ENCODE measurements around the gene TESMIN.

The TESMIN gene

DNA sequence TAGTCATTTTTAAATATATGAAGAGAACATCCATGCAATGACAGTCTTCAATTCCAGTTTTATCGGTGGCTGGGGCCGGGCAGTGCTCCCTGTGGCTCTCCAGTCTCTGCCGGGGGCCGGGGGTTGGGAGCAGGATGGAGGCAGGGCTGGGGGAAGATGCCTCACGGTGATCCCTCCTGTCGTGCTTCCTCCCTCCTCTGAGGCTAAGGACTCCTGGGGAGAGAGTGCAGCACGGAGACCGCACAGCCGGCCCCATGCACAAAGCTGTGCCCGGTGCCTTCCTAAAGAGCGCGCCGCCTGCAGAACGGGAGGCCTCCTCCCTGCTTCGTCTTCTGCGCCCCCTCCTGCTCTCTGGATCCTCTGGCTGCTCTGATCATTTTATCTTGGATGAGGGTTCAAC, 46.4 kb downstream of the TESMIN start:
- no peak for DNase-seq

DNA sequence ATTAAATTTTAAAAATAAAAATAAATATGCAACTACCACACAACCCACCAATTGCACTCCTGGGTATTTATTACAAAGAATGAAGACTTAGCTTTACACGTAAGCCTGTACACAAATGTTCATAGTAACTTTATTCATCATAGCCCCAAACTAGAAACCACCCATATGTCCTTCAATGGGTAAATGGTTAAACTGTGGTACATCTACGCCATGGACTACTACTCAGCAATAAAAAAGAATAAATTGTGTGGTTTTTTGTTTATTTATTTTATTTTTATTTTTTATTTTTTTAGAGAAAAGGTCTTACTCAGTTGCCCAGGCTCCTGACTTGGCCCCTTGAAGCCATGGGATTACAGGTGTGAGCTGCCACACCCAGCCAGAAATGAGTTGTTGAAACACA, 52.3 kb downstream of the TESMIN start:
- no peak for DNase-seq

DNA sequence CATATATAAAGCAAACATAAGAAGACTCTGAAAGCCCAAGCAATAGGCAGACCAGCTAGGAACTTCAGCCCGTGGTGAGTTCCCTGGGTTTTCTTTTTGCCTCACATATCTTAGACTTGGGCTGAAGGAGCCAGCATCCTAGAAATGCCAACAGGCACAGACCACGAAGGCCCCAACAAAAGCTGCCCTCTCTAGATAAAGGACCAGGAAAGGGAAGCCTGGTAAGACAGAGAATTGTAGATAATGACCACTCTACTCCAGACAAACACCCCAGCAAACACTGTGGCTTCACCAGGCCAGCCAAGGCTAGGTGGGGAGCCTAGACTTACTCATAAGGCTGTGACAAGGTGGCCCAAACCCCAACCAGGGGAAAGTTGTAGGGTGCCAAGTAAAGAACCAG, 55.8 kb downstream of the TESMIN start:
- DNase-seq: no peak

DNA sequence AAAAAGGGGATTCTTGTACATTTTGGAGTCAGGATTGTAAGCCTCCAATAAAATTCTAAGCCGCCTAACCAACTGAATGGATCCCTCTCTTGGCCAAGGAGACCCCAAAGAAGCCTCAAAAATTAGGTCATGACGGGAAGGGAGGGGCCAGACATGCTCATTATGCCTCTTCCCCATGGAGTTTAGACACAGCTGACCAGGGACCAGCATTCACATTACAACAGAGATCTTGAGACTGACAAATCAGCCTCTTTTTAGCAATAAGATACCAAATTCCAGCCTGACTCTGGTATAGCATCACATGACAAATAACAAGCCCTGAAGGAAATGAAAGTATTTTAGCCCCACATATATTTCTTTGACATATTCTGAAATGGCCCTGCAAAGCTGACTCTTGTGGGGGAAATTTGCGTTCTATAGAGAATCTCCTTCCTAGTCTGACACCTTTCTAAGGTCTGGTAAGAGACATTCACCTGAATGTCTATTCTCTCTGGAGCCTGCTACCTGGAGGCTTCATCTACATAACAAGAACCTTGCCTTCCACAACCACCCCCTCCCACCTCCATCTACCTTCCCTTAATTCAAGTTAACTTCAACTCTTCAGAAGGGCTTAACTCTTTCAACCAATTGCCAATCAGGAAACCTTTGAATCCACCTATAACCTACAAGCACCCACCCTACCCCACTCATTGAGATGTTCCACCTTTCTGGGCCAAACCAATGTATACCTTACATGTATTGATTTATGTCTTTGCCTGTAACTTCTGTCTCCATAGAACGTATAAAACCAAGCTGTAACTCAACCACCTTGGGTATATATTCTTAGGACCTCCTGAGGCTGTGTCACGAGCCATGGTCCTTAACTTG, 56.7 kb downstream of the TESMIN start:
- no peak for DNase-seq

DNA sequence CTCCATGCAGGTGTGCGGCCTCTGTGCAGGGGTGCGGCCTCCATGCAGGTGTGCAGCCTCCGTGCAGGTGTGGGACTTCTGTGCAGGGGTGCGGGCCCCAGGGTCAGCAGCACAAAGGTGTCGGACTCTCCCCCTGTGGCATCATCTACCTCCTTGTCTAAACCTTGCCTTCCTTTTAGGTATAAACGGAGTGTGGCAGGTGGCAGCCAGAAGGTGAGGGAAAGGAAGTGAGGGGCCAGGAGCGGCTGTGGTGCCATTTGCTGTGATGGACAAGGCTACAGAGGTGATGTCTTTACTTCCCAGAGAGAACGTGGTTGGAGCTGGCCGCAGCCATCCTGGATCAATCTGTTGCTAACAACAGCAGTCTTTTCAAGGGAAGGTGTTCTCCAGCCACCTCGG, 57.8 kb downstream of the TESMIN start:
- no peak for DNase-seq

DNA sequence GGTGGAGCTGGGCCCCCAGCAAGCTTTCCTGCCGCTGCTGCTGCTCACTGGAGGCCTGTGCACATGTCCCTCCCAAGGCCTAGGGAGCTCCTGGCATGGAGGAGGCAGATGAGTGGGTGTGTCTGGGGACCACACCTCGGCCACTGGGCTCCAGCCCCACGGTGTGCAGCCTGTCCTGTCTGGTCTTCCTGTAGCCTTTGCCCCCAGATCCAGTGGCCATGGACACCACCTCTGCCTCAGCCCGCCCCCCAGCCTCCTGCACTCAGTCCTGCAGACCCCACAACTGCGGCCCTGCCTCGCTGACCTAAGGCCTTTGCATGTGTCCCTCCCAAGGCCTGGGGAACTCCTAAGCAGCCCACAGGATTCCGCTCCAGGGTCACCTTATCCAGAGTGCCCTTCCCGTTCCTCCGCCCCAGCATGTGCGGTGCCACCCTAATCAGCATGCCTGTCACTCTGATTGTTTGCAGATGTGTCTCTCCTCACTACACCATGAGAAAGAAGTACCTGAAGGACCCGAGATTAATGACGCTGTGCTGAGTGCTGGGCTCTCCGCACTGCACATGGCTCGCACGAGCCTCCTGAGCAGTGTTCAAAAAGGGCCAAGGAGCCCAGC, 58.3 kb downstream of the TESMIN start:
- no peak for DNase-seq

DNA sequence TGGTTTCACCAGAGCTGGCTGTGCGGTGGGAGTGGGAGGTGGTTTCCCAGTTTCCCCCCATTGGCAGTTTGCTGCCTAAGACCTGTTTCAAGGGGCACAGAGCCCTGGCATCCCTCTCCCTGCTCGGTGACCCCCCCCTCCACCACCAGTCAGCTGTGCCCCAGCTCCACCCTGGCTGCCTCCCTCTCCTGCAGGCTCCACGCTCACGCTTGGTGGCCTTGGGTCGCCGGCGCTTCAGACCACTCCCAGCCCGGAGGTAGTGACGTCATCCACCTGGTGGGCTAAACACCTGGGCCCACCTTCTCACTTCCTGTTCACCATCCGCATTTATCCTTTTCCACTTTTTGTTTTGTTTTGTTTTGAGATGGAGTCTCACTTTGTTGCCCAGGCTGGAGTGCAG, 59.2 kb downstream of the TESMIN start:
- no peak for DNase-seq

DNA sequence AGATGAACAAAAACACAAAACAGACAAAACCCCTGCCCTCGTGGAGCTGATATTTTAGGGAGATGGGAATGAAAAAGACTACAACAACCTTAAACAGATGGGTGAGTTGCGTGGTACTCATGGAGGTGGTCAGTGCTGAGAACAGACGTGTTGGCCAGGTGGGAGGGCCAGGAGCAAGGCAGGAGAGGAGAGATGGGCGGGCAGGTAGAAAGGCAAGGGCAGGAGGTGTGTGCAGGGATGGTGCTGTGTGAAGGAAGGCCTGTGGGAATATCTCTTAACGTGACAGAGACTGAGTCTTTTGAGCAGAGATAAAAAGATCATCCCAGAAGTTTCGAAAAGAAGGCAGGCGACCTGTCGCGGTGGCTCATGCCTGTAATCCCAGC, 59.9 kb downstream of the TESMIN start:
- no peak for DNase-seq

DNA sequence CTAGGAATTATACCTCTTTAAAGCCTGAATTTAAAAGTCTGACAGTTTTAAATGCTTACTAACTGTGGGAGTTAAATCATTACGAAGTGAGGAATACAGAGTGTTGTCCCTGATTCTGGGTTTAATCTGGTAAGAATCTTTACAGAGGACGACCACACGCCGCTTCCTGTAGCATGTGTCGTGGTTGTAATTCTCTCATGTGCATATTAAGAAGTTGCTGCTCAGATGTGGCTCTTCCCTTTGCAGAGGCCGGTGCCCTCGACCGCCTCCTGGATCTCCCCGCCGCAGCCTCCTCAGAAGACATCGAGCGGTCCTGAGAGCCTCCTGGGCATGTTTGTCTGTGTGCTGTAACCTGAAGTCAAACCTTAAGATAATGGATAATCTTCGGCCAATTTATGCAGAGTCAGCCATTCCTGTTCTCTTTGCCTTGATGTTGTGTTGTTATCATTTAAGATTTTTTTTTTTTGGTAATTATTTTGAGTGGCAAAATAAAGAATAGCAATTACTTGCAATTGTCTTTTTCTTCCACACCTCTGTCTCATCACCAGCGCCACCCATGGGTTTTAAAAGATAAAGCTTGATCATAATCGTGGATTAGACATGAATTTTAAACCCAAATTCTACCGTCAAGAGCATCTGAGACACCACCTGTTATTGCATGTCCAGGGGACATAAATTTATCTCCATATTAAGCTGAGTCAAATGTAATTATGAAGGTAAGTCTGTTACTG, 60.5 kb downstream of the TESMIN start:
- DNase-seq: no peak

DNA sequence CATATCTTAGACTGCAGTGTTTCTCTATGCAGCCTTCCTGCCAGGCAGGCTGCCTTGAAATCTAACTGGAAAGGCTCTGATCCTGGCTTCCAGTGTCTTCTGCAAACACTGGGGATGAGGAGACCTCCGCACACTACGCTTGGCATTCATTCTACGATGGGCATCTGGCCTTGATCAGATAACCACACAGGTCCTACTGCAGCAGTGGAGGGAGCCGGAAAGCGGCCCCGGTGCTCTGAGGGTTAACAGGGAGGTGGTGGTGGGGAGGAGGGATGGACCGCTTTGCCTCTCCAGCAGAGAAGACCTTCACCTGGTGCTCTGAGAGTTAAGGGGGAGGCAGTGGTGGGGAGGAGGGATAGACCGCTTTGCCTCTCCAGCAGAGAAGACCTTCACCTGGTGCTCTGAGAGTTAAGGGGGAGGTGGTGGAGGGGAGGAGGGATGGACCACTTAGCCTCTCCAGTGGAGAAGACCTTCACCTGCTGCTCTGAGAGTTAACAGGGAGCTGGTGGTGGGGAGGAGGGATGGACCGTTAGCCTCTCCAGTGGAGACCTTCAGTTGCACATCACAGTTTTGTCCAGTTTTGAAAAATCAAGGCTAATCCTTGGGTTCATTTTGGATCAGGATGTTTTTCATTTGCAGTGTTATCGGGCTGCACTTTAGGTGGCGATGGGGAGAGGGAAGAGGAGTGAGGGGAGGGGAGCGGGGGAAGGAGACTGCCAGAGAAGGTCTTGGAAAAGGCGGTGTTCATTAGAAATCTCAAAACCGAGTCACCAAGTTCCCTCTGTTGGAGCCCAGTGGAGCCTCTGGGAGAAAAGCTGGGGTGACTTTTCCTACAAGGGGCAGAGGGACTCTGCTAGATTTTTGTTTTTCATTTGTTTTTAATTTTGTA, 61.3 kb downstream of the TESMIN start:
- no peak for DNase-seq

DNA sequence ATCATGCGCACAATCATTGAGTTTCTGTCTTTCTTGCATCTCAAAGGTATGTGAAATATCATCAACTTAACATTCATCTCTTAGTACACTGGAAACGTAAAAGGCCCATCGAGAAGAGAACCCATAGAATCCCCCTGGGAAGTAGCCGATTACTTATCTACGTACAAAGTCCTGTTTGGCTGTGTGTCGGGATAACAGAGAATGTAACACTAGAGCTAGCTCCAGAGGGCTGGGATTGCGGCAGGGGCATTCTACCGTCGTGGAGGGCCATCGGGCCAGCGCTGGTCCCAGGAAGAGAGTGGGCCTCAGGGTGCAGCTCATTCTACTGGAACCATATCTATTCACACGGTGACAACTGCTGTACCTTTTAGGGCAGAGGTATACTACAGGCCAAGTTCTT, 62.4 kb downstream of the TESMIN start:
- no peak for DNase-seq

DNA sequence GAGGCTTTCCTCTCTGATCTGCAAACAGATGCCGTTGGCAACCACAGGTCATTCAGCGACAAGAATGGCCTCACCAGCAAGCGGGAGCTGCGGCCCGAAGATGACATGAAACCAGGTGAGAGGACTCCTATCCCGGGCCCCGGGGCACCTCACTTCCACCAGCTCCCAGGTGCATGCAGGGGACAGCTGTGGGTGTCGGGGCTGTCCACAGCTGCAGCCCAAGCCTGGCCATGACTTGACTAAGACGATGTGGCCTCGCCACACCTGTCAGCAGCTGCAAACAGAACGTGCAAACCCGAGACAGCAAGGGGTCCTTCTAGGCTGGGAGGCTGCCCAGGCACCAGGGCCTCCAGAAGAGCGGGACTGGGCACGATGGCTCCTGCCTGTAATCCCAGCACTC, 63.3 kb downstream of the TESMIN start:
- no peak for DNase-seq

DNA sequence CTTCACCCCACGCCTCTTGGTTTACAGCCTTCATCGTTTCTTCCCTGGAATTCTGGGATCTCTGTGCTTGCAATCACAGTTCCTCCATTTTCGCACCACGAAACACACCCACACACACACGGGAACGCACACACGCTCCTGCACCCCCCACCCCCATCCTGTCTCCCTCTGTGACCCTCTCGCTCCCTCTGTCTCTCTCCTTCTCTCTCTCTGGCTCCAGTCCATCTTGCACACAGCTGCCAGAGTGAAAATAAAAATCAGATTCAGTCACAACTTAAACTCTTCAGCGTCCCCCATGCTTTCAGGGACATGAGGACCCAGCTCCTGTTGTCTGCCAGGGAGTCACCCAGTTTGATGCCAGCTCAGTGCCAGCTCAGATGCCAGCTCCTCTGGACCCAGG, 64.0 kb downstream of the TESMIN start:
- no peak for DNase-seq

DNA sequence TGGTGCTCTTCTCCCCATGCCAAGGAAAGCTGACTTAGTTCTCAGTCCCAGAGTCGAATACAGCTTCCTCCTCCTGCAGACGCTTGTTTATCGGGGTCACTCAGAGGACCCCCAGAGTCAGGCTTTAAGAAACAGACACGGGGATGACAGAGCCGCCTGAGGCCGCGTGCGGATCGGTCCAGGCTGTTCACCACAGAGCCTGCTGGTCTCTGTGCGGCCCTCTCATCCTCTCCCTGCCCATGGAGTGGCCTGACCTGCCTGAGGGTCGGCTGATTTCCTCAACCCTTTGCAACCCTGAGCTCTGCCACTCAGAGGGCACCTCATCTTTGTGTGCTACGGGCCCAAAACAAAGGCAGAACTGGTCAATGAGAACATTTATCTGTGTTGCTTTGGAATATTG, 64.8 kb downstream of the TESMIN start:
- DNase-seq: no peak

DNA sequence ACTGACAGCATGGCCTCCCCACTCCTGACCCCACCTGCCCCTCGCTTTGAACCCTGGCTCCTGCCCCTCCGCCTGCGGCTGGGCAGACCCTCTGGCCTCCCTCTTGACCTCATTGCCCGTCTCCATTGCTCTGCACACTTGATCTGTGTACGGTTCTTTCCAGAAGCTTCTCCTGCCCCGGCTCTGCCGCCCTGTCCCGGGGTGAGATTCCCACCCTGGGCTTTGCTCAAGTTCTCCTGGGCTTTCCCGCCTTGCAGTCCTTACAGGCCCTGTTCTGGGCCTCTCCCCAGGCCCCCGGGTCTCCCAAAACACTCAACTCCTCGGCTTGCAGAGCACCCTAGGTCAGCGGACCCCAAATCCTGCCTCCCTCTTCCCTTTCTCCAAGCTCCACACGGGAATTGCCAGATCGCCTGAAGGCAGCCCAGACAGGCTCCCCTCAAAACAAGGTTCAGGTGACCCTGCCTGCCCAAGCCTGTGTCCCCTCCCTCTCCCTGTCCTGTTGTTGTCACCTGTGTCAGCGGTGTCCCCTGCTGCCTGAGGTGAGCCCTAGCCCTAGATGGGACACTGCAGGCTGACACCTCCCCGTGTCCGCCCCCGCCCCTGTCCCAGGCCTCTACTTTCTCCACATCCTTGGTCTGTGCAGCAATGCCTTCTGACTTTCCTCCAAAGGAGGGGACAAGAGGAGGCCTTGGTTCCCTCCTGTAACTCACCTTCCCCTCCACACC, 65.5 kb downstream of the TESMIN start:
- DNase-seq: no peak

DNA sequence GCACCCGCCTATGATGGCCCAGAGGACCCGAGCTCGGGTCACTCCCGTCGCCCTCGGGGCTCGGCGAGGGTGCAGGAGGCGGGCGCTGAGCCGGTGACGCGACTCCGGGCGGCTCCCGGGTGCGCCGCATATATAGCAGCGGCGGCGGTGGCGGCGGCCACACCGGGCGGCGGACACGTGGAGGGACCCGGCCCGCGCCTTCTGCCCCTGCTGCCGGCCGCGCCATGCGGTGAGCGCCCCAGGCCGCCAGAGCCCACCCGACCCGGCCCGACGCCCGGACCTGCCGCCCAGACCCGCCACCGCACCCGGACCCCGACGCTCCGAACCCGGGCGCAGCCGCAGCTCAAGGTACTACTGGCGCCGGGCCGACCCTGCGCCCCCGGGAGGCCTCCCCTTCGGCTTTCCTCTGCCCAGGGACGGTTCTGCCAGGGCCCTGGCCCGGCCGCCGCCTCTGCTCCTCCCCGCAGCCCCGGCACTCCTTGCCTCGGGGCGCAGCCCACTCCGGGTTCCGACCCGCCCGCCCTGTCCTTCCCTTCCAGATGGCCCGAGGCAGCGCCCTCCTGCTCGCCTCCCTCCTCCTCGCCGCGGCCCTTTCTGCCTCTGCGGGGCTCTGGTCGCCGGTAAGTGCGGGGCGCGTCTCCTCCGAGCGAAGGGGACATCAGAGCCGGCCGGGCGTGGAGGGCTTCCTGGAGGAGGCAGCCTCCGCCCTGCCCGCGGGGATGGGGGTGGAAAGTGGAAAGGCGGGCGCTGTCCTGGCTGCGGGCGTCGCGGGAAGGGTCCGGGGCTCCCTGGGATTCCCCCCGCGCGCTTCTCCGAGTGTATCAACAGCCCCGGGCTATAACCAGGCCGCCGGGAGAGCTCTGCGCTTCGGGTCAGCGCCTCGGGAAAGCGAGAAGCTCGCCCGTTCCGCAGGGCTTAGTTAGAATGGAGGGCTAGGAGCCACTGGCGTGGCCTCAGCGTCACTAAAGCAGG, 66.6 kb downstream of the TESMIN start, which contains the start of gene GAL:
Gene GAL (plus strand): TSS at position 160 of the 972 bp plus-strand sequence. CDS start 380 bp downstream, at position 540.
- DNase-seq: no peak

DNA sequence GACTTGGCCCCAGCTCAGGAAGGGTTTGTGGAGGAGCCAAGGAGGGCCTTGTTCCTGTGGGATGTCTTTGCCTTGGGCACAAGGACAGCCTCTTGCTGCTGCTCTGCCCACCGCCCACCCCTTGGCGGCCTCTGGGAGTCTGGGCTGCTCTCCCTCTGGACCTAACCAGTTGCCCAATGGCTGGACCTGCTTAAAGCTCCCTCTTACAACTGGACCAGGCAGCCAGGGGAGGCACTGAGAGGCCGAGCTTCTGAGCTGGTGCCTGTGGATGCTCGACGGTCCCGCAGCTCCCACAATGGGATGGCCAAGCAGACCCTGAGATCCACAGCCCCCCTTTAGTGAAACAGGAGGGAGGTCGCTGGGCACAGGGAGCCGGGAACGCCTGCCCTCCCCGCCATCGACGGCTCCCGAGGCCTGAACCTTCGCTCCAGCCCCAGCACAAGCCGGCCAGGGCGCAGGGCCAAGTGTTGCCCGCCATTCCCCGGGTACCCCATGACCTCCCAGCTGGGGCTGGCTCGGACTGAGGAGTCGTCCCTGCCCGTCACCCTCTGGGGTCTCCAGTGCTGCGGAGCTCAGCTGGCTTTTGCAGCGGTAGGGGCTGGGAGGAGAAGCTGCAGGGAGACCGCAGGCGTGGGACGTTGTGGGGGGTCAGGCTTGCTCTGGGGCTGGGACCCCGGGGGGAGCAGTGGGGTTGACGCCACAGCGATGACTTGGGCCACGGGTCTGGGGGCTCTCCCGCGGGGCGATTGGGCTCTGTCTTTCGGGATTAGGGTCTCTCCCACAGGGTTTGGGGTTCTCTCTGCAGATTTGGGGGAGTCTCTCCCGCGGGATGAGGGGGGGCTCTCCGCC, 67.6 kb downstream of the TESMIN start:
- DNase-seq: no peak

DNA sequence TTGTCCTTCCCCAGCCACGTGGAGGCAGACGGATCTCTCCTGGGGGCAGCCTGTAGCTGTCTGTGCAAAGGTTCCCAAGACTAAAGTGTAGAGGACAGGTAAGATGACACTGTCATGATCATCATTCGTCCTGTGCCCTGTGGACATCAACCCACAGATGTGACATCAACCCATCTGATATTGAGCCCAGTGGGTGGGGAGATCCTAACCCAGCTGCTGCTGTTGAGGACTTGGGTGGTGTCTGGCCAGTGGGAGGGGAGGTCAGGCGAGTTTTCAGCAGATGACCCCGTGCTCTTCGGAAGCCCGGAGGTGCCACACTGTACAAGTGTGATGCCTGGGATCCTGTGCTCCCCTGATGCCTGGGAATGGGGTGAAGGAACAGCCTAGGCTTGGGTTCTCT, 68.2 kb downstream of the TESMIN start:
- no peak for DNase-seq

DNA sequence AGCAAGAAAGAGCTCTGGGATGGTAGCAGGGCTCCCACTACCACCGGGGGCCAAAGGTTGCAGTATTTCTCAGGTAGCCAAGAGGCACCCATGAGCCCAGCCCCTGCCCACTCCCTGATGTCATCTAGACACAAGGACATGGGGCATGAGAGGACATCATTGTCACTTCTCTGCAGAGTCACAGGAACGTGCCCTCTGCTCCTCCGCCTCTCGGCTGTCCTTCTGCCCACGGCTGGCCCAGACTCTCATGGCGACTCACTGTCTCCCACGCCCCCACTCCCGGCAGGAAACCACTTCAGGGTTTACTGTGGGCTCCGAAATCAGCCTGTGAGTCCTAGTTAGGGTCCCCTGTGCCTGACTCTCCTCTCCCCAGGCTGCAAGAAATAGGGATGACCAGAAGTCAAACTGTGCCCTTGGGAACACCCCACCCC, 68.8 kb downstream of the TESMIN start:
- no peak for DNase-seq
